ENCODE data around the gene MEI1.
"Not testable (repeated sequence)": the region's sequence is repeated elsewhere in the genome, so short reads cannot be mapped to it uniquely, and the experiment has no call there.

The MEI1 gene

DNA sequence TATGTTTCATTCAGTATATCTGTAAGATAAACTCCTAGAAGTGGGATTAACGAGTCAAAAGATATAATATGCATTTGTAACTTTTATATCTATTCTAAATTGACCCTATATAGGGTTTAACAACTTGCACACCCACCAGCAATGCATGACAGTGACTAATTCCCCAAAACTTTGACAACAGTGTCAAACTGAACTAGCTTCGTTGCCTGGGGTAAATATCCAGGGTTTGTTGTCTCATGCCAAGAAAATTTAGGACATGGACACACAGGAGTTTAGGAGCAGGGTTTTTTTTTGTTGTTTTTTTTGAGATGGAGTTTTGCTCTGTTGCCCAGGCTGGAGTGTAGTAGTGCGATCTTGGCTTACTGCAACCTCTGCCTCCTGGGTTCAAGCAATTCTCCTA, 15.7 kb upstream of the MEI1 start:
- DNase-seq = no peak

DNA sequence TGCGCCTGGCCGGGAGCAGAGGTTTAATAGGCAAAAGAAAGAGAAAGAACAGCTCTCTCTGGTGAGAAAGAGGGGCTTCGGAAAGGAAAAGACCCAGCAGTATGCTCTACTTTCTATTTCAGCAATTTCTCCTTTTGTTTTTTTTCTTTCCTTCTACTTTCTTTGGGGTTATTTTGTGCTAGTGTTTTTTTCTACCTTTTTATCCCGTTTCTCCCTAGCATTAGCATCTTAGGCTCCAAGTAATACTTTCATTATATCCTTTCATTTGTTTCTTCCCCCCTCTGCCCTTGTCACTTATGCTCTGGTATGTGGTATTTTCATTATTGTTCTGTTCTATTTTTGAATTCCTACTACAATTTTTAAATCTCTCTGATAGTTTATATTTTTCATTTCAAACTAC, 15.1 kb upstream of the MEI1 start:
- DNase-seq = no peak

DNA sequence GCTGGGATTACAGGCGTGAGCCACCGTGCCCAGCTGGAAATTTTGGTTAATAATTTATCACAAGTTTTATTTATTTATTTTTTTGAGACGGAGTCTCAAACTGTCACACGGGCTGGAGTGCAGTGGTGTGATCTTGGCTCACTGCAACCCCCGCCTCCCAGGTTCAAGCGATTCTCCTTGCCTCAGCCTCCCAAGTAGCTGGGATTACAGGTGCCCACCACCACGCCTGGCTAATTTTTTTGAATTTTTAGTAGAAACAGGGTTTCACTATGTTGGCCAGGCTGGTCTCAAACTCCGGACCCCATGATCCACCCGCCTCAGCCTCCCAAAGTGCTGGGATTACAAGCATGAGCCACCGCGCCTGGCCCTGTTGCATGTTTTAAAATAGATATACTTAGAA, 12.4 kb upstream of the MEI1 start:
- not testable (repeated sequence) for DNase-seq

DNA sequence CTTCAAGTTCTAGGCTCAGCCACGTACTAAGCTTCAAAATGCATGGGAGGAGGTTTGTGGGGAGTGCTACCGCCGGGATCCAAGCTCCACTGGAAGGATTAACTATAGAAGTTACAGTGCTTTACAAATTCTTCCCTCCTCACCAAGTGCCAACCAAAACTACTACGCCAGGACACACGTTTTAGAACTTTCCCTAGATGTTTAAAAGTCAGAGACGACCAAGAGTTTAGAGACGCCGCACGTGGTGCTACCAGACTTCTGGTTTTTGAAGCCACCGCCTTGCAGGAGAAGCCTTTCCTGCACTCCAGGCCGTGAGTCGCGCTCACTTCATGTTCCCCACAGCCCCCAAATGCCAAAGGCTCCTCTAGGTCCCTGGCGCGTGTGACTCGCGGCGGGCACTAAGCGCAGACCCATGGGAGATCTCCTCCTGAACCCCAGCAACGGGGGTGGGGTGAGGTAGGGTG, 11.4 kb upstream of the MEI1 start:
- DNase-seq = no peak

DNA sequence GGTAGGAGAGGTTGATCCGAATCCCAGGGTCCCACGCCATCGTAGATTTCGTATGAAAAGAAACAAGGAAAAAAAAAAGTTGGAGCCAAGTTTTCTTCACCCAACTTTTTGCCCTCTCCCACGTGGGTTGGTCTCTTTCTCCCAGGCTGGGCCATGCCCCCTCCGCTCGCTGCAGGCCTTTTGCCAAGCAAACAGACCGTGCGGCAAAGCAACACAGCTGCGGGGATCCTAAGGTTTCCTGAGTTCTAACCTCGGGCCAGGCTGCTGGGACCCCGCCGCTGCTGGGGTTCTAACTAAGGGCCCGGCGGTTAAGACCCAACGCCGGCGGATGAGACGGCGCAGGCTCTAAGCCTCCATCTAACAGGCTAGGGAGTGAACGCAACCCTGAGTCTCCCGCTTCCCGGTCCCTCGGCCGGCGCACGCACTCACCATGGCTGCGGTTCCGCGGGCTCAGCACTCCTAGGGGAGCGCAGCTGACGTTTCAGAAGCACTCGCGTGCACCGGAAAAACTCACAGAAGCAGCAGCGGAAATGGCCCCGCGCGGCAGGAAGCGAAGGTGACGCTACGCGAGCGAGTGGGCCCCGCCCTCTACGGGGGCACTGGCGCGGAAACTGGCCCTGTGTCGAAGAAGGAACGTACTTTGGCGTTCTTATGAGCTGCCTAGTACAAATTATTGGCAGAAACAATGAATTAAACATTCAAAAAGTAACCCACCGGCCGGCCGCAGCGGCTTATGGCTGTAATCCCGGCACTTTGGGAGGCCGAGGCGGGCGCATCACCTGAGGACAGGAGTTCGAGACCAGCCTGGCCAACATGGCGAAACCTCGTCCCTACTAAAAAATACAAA, 10.7 kb upstream of the MEI1 start, which contains the start of gene SNU13:
SNU13 (minus strand) TSS at position 503 of the 847 bp plus-strand sequence; CDS start at position 432, 71 bp downstream.
- DNase-seq = peak; percentile 60

GRCh38 chr22:41690476-41690875, 8.8 kb upstream of the MEI1 start:
- DNase-seq = no peak

DNA sequence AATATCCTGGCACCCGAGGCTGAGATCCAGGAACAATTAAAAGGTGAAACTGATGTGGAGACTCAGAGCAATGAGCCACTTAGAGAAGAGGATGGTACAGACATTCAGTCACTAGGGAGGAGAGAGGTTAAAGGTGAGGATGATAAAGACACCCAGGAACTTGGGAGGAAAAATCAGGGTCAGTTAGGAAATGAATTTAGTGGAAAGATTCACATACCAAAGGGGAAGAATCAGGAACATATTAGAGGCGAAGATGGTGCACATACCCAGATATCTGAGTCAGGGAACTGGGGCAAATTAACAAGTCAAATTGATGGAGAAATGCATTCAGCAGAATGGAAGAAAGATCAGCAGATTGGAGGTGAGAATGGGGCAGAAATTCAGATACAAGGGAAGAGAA, 4.1 kb upstream of the MEI1 start:
- DNase-seq = no peak

DNA sequence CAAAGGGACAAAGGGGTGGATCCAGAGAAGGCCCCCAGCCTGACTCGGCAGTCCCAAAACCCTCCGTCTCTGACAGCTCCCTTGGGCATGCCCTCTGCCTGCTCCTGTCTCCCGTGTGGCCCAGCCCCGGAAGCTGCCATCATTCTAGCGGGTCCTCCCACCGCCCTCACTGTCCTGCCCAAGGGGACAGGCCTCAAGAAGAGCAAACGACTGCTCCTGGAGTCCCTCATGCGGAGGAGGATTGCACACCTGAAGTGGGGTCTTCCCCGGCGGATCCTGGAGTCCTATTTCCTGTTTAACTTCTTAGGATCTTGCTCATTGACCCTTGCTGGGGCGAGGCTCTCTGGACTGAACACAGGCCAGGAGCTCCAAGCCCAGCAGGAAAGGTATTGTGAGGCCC, 2.6 kb upstream of the MEI1 start:
- no peak for DNase-seq

- DNase-seq = peak; percentile 69
These were observed 2.1 kb upstream of the MEI1 start for GRCh38 chr22:41697126-41697775.

DNA sequence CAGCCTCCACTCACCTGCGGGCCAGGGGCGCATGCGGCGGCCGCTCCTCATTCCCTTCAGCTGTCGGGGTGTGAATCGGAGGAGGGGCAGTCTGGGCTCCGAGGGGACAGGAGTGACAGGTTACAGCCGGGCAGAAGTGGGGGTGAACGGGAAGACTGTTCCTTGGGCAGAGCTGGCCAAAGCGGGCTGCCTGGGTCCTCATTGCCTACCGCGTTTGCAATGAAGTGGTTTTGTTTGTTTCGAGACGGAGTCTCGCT, 733 bp downstream of the MEI1 start:
- no peak for DNase-seq

GRCh38 chr22:41702763-41703162, 3.5 kb downstream of the MEI1 start:
- DNase-seq = no peak

- no peak for DNase-seq
These were observed 10.0 kb downstream of the MEI1 start for GRCh38 chr22:41709341-41709740.

DNA sequence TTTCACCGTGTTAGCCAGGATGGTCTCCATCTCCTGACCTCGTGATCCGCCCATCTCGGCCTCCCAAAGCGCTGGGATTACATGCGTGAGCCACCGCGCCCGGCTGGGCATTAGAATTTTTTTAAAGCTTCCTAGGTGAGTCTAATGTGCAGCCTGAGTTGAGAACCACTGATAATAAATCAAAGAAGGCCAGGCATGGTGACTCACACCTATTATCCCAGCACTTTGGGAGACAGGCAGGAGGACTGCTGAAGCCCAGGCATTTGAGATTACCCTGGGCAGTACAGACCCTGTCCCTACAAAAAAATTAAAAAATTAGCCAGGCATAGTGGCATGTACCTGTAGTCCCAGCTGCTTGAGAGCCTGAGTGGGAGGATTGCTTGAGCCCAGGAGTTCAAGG, 13.7 kb downstream of the MEI1 start:
- DNase-seq = no peak

DNA sequence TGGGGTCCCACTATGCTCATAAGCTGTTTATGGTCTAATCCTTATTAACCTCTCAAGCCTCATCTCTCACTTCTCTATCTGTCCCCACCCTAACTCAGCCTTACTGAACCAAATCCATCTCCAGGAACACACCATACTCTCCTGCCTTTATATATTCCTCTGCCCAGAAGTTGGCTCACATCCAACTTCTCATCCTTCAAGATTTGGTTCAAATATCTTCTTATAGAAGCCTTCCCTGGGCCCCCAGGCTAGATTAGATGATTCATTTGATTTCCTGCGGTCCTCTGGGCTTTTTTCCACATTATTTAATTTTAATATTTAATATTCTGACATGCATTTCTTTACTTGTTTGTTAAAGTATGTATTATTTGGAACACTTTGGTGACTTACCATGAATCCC, 23.2 kb downstream of the MEI1 start:
- DNase-seq = no peak

DNA sequence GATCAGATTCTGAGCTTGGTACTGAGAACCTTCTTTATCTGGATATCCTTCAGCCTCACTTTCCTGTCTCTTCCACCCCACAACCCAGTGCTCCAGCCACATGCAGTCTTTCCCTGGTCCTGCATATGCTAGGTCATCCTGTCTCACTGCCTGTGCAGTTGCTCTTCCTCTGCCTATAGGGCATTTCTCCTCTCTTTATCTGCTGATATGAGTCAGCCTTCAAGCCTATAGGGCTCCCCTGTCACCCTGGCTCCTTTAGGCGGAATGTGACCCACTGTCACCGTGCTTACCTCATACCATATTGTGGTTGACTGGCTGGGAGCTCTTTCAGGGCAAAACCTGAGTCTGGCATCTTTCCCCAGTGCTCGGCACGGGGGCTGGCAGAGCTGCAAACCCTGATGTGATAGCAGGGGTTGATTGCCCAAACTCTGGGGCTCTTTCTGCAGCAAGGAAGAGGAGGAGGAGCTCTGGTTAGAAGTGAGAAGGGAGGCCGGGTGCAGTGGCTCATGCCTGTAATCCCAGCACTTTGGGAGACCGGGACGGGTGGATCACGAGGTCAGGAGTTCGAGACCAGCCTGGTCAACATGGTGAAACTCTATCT, 26.3 kb downstream of the MEI1 start:
- no peak for DNase-seq

- no peak for DNase-seq
These were observed 32.3 kb downstream of the MEI1 start for GRCh38 chr22:41731609-41732008.

DNA sequence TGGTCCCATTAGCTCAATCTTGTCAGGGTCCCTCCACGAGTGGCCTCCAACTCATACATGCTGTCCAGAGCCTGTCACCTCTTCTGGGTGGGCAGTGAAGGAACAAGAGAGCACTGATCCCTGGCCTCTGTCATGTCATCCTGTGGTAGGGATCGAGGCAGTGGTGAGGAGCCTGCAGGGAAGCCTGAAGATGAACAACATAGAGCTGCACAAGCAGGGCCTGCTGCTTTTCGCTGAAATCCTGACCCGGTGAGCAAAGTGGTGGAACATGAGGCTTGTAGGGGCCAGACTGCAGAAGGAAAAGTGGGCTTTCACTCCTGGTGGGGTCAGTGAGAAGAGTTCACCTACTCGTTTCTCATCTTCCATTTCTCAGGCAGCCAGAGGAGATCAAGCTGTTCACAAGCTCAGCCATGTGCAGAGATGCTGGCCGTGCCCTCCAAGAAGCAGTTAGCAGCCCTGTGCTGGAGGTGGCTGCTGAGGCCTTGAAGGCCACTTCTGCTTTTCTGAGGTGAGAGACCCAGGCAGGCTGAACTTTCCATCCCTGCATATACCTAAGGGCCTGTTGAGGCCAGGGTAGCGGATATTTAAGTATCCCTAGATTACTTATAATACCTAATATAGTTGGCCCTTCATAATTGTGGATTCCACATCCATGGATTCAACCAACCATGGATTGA, 32.9 kb downstream of the MEI1 start:
- no peak for DNase-seq

DNA sequence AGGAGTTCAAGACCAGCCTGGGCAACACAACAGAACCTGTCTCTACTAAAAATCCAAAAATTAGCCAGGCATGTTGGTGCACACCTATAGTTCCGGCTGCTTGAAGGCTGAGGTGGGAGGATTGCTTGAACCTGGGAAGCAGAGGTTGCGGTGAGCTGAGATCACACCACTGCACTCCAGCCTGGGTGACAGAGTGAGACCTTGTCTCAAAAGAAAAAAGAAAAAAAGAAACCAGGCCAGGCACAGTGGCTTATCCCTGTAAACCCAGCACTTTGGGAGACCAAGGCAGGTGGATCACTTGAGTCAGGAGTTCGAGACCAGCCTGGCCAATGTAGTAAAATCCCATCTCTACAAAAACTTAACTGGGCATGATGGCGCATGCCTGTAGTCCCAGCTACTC, 33.9 kb downstream of the MEI1 start:
- not testable (repeated sequence) for DNase-seq

GRCh38 chr22:41739576-41739975, 40.3 kb downstream of the MEI1 start:
- no peak for DNase-seq

- no peak for DNase-seq
These were observed 43.6 kb downstream of the MEI1 start for GRCh38 chr22:41742918-41743317.

GRCh38 chr22:41745968-41746367, 46.7 kb downstream of the MEI1 start:
- DNase-seq = no peak

DNA sequence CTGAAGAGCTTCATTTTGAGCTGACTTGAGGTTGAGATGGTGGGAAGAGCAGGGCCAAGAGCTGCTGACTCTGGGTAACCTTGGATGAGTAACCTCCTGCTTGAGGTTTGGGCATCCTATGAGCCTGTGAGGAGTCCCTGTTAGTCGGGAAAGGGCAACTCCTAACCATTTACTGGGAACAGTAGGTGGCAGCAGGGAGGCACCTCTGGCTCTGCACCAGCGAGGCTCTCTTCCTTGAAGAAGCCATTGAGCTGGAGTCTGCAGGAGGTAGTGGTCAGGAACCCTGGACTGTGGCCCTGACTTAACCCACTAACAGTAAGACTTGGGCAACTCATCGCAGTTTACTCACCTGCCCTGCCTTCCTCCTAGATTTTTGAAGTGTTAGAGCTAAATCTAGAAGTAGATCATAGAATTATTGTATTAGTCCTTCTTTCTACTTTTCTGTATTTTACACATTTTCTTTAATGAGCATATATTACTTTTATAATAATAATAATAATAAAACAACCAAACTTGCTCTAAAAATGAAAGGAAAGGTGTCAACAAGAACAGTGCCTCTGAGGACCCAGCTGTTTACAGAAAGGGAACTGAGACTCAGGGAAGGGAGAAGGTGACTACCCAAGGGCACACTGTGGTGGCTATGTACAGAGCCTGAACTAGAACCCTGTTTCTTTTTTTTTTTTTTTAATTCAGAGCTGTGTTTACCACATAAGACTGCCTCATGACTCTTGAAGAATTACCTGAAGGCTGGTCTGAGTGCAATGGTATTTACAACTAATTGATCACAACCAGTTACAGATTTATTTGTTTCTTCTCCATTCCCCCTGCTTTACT, 47.5 kb downstream of the MEI1 start:
- peak; percentile 3 for DNase-seq
